ENCODE measurements around the gene ZNF774.
A peak's percentile ranks its signal among the peaks of the same experiment; 100 is the strongest.

DNA sequence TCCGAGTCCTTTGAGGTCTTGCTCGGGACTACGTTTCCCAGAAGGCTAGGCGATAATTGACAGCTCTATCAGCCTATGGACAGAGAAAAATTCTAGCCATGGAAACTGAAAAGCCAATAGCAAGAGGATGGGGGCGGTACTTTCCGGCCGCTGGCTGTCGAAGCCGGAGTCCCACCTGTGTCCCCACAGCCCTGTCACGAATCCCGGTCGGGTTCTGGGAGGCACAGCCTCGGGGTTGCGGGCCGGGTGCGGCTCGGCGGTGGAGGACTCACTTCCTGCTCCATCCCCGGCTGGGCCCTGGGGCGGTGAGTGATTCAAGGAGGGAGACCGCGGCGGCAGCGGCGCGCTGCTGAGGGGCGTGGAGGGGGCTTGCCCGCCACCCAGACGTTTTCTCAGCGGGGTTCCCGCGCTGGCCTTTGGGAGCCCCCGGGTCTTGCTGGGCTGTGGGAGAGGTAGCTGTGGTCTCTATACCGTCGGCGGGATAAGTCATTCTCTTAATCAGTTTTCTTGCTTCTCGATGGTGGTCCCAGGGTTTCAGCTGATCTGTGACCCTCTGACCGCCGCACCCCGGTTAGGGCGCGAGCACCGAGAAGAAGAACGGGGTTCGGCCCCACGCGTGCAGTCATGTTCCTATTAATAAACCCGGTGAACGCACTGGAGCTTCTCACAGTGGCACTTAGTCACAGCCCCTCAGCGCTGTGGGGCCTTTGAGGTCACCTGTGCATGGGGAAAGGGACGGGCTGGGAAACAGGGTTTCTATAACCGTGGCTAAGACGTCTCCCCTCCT is at the start of gene ZNF774:
- TF ChIP-seq, protein P1, sequence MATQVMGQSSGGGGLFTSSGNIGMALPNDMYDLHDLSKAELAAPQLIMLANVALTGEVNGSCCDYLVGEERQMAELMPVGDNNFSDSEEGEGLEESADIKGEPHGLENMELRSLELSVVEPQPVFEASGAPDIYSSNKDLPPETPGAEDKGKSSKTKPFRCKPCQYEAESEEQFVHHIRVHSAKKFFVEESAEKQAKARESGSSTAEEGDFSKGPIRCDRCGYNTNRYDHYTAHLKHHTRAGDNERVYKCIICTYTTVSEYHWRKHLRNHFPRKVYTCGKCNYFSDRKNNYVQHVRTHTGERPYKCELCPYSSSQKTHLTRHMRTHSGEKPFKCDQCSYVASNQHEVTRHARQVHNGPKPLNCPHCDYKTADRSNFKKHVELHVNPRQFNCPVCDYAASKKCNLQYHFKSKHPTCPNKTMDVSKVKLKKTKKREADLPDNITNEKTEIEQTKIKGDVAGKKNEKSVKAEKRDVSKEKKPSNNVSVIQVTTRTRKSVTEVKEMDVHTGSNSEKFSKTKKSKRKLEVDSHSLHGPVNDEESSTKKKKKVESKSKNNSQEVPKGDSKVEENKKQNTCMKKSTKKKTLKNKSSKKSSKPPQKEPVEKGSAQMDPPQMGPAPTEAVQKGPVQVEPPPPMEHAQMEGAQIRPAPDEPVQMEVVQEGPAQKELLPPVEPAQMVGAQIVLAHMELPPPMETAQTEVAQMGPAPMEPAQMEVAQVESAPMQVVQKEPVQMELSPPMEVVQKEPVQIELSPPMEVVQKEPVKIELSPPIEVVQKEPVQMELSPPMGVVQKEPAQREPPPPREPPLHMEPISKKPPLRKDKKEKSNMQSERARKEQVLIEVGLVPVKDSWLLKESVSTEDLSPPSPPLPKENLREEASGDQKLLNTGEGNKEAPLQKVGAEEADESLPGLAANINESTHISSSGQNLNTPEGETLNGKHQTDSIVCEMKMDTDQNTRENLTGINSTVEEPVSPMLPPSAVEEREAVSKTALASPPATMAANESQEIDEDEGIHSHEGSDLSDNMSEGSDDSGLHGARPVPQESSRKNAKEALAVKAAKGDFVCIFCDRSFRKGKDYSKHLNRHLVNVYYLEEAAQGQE (IDR thresholded peaks at IDR 0.05): no peak
- TF ChIP-seq RAD21 (IDR thresholded peaks at IDR 0.05) (no peak), SP1 (IDR thresholded peaks at IDR 0.05) (peak; percentile 88)
- TF ChIP-seq, protein P2, sequence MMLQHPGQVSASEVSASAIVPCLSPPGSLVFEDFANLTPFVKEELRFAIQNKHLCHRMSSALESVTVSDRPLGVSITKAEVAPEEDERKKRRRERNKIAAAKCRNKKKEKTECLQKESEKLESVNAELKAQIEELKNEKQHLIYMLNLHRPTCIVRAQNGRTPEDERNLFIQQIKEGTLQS (IDR thresholded peaks at IDR 0.05): no peak
- TF ChIP-seq, protein P3, sequence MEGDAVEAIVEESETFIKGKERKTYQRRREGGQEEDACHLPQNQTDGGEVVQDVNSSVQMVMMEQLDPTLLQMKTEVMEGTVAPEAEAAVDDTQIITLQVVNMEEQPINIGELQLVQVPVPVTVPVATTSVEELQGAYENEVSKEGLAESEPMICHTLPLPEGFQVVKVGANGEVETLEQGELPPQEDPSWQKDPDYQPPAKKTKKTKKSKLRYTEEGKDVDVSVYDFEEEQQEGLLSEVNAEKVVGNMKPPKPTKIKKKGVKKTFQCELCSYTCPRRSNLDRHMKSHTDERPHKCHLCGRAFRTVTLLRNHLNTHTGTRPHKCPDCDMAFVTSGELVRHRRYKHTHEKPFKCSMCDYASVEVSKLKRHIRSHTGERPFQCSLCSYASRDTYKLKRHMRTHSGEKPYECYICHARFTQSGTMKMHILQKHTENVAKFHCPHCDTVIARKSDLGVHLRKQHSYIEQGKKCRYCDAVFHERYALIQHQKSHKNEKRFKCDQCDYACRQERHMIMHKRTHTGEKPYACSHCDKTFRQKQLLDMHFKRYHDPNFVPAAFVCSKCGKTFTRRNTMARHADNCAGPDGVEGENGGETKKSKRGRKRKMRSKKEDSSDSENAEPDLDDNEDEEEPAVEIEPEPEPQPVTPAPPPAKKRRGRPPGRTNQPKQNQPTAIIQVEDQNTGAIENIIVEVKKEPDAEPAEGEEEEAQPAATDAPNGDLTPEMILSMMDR (IDR thresholded peaks at IDR 0.05; ENCODE audit: low read depth, low read length, missing input control): no peak

Data from liver (tissue), 3 donors.